Thyroid gland (tissue), 4 donors: ENCODE measurements around the gene NR6A1. TPM values are rescaled to one million over a fixed set of nuclear protein-coding genes. Genes with fewer than 3 reads are reported as not detected.

Experiments used
- DNase-seq, 2 donors: peaks; one replicate each; pipeline ENCODE4 v3.0.0-alpha.2; 2019
- H3K27ac ChIP-seq, 3 donors: fragments of 200-600 bp; sonication (generic); 1 replicate in 2 of 3; 2 replicates in 1 of 3; pipeline ENCODE4 v1.5.1; 2016 to 2019; ENCODE audit warnings: mild to moderate bottlenecking in 1 of 3, moderate library complexity in 1 of 3
- H3K27me3 ChIP-seq: fragments of 200-600 bp; sonication (generic); one replicate; pipeline ENCODE4 v1.5.1; 2019
- H3K36me3 ChIP-seq, 2 donors: fragments of 200-600 bp; sonication (generic); one replicate each; pipeline ENCODE4 v1.5.1; 2016 to 2019
- H3K4me1 ChIP-seq, 2 donors: fragments of 200-600 bp; sonication (generic); one replicate each; pipeline ENCODE4 v1.5.1; 2017 to 2019
- H3K4me3 ChIP-seq, 3 donors: fragments of 200-600 bp; sonication (generic); replicated peaks in 1 of 3; 1 replicate in 2 of 3; 2 replicates in 1 of 3; pipeline ENCODE4 v1.5.1; 2016; ENCODE audit warnings: mild to moderate bottlenecking in 1 of 3
- H3K9me3 ChIP-seq: fragments of 200-600 bp; sonication (generic); one replicate; pipeline ENCODE4 v1.5.1; 2017
- CTCF ChIP-seq, 6 experiments: fragments of 200-600 bp in 3 of 6; fragments of 450-650 bp in 3 of 6; sonication (generic) in 3 of 6; IDR thresholded peaks; one replicate each; pipeline ENCODE4 v1.5.1; 2016 to 2019; ENCODE audit warnings: antibody characterized with exemption in 6 of 6, mild to moderate bottlenecking in 2 of 6, inconsistent platforms in 1 of 6, moderate library complexity in 1 of 6
- POLR2A ChIP-seq, 2 donors: fragments of 450-650 bp; IDR thresholded peaks; one replicate each; pipeline ENCODE4 v1.6.1; 2017; ENCODE audit warnings: antibody characterized with exemption in 2 of 2, mild to moderate bottlenecking in 2 of 2, moderate library complexity in 1 of 2
- WGBS, 2 donors: methylation state at CpG; one replicate each; pipeline ENCODE4 v1.1.5; 2017; 5-methylcytosine and 5-hydroxymethylcytosine counted together
- intact Hi-C: fragments of 100-400 bp; cut with DNase I; formaldehyde crosslinking; loops from one replicate; pipeline ENCODE4 v1.15.1; 2023
- total RNA-seq, 4 donors: library from RNA; depleted of rRNA; stranded (reverse); fragments of >200 nt; gene quantifications; one replicate each; pipeline ENCODE4 v1.2.3, GENCODE V29; 2016

The NR6A1 gene
- total RNA-seq, 4 donors from 2014 or later, result 15.3 to 25.0 (median 19.3) TPM

GRCh38 chr9:124809741-124810500 is 38.8 kb upstream of the NR6A1 start:
- Histone ChIP-seq H3K27me3 (no peaks in the 10 kb centered on the region), H3K4me3 (no peak overlapping the region), H3K4me1 (peaks cover 0 to 13% of the 10 kb centered on the region in 2 donors), H3K36me3 (peaks cover 10% of the 10 kb centered on the region in 2 donors), H3K27ac (no peak overlapping the region), H3K9me3 (no peaks in the 10 kb centered on the region)
- intact Hi-C loops, result no loop called here
- no peak for TF ChIP-seq POLR2A (IDR thresholded peaks at IDR 0.05)
- TF ChIP-seq CTCF (IDR thresholded peaks at IDR 0.05), result no peak
- DNase-seq, result no peak
- 94 to 97% methylated on average over 44 of the region's 60 CpGs for WGBS, 2 donors

- 95% methylated on average over 6 of the region's 6 CpGs for WGBS, 2 donors
- TF ChIP-seq POLR2A (IDR thresholded peaks at IDR 0.05), result no peak
- TF ChIP-seq CTCF (IDR thresholded peaks at IDR 0.05), result no peak
- no peak overlapping the region for H3K4me3 ChIP-seq
- peaks cover 0 to 13% of the 10 kb centered on the region in 2 donors for H3K4me1 ChIP-seq
- intact Hi-C loops, result no loop called here
- no peak overlapping the region for H3K27ac ChIP-seq
- H3K9me3 ChIP-seq, result no peaks in the 10 kb centered on the region
- H3K36me3 ChIP-seq, result peaks cover 10% of the 10 kb centered on the region in 2 donors
- H3K27me3 ChIP-seq, result no peaks in the 10 kb centered on the region
- no peak for DNase-seq
Measured at GRCh38 chr9:124809211-124809610, 38.1 kb upstream of the NR6A1 start.

GRCh38 chr9:124808246-124808956 is 37.3 kb upstream of the NR6A1 start:
- H3K27me3 ChIP-seq, result no peaks in the 10 kb centered on the region
- WGBS, 2 donors, result 92 to 94% methylated on average over 12 of the region's 12 CpGs
- intact Hi-C loops, result no loop called here
- TF ChIP-seq POLR2A (IDR thresholded peaks at IDR 0.05) (no peak), CTCF (IDR thresholded peaks at IDR 0.05) (no peak)
- peaks cover 0 to 13% of the 10 kb centered on the region in 2 donors for H3K4me1 ChIP-seq
- H3K9me3 ChIP-seq, result no peaks in the 10 kb centered on the region
- no peak overlapping the region for H3K4me3 ChIP-seq
- peaks cover 10% of the 10 kb centered on the region in 2 donors for H3K36me3 ChIP-seq
- H3K27ac ChIP-seq, result no peak overlapping the region
- no peak for DNase-seq

- 85 to 87% methylated on average over 4 of the region's 4 CpGs for WGBS, 2 donors
- intact Hi-C loops, result no loop called here
- no peak for DNase-seq
- Histone ChIP-seq H3K27me3 (no peaks in the 10 kb centered on the region), H3K27ac (no peak overlapping the region), H3K4me3 (no peak overlapping the region), H3K36me3 (peaks cover 5% of the 10 kb centered on the region in 2 donors), H3K4me1 (peaks cover 0 to 4% of the 10 kb centered on the region in 2 donors), H3K9me3 (no peaks in the 10 kb centered on the region)
- TF ChIP-seq CTCF (IDR thresholded peaks at IDR 0.05) (no peak), POLR2A (IDR thresholded peaks at IDR 0.05) (no peak)
Measured at GRCh38 chr9:124805186-124805585, 34.1 kb upstream of the NR6A1 start.

- DNase-seq, result no peak
- no peak overlapping the region for H3K27ac ChIP-seq
- H3K9me3 ChIP-seq, result no peaks in the 10 kb centered on the region
- no peaks in the 10 kb centered on the region for H3K36me3 ChIP-seq
- no peaks in the 10 kb centered on the region for H3K27me3 ChIP-seq
- no peak overlapping the region for H3K4me3 ChIP-seq
- WGBS, 2 donors, result 95 to 97% methylated on average over 4 to 6 of the region's 8 CpGs
- intact Hi-C loops, result no loop called here
- no peak for TF ChIP-seq POLR2A (IDR thresholded peaks at IDR 0.05)
- no peak for TF ChIP-seq CTCF (IDR thresholded peaks at IDR 0.05)
- H3K4me1 ChIP-seq, result peaks cover 0 to 13% of the 10 kb centered on the region in 2 donors
Measured at GRCh38 chr9:124803911-124804310, 32.8 kb upstream of the NR6A1 start.
